ENCODE measurements around the gene ACOT13.

- TF ChIP-seq POLR2A (IDR thresholded peaks at IDR 0.05) (no peak), EP300 (IDR thresholded peaks at IDR 0.05) (no peak)
Observed at GRCh38 chr6:24742216-24742738, 75.4 kb downstream of the ACOT13 start.
